NCI-H1092 treated with DMSO at 0.1 percent for 48 hours (cell line): ENCODE measurements around the gene PTPN21.

Experiments used
- DNase-seq: peaks from one replicate; lab custom pipeline; 2025; lab: John Stamatoyannopoulos, UW

Gene PTPN21

DNA sequence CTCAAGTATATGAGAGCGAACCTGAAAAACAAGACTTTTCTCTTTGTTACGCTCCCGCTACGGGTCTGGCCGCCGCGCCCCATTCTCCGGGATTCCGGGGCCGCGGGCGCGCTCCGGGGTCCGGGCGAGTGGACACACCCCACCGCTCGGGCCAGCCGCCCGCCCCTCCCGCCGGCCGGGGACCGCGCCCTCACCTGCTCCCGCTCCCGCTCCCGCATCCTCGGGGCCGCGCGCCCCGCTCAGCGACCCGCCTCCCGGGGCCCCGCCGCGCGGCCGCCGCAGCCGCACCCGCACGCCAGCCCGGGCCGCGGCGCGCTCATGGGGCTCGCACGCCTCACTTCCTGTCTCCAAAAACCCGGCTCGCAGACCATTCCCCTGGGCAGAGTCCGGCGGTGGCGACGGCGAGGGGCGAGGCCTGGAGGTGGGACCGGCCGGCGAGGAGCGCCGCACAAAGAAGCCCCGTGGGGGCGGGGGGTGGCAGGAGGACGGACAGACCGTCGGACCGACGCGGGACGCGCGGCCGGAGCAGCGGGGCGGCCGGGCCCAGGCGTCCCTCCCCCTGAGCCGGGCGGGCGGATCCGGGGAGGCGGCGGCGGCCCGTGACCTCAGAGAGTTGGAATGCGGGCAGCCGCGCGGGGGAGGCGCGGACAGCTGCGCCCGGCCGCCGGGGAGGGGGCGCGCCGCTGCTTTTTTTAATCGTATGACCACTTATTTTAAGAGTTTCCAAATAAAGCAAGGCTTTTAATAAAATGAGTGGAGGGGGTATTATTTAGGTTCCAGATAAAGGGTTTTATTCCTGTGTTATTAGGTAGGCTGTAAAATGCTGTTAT is at the start of gene PTPN21:
PTPN21 (minus strand) TSS at position 551 of the 830 bp plus-strand sequence. CDS start 4,590 bp downstream, outside the sequence.
- DNase-seq: no peak

DNA sequence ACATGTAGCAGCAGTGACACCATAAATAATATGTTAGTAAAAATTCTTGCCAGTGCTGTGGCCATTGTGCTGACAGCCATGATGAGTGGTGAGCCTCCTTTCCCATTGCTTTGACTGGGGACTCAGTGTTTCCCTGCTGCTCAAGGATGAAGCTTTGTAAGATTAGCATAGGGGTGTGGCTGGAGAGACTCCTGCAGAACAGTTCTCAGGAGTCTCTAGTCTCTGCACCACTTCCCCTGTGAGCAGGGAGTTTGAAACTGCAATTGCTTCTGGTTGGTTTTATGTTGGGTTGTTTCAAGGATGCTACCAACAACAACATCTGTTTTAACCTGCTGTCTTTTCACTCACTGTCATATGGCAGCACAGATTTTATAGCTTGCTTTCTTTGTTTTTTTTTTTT is 49.4 kb upstream of the PTPN21 start:
- no peak for DNase-seq

DNA sequence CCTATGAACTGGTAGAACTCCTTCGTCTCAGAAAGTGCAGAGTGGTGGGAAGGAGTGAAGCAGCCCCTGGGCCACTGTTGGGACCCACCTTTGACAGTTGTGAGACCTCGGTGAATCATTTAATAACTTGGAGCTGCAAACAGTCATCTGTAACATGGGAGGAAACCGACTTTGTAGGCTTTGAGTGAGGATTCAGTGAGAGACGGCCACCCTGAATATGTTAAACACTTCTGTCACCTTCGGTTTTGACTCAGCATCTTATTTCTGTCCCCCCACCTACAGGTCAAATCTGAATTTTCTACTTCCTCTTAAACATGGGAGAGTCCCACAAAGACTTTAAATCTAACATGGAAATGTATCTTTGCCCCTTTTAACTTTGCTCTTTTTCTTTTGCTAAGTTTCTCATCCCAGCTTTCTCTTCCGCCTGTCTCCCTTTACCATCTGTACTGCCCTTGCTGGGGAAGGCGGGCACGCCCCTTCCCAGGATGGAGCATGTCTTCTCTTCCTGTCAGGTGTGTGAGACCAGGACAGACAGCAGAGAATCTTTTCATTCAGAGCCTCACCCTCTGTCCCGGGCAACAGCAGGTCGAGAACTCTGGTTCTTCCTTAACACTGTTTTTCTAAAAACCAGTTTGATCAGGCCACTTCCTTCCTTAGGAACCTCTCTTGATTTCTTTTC is 45.1 kb upstream of the PTPN21 start:
- DNase-seq: no peak

DNA sequence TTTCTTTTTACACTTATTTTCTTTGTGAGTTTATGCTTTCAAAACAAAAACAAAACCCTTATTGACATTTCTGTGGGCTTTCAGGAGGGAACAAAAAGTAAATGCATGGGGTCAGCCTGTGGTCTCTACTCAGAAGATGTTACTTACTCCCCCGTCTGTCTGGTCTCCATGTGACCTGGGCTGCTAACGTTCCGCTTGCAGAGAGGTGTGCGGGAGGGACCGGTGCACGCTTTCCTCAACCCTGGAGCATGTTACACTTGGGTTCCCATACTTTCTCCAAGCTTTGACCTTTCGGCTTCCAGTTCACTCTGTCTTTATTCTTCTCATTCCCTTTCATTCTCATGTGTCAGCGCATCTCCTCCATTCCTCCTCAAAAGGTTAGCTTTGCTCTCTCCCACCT is 44.5 kb upstream of the PTPN21 start:
- no peak for DNase-seq

DNA sequence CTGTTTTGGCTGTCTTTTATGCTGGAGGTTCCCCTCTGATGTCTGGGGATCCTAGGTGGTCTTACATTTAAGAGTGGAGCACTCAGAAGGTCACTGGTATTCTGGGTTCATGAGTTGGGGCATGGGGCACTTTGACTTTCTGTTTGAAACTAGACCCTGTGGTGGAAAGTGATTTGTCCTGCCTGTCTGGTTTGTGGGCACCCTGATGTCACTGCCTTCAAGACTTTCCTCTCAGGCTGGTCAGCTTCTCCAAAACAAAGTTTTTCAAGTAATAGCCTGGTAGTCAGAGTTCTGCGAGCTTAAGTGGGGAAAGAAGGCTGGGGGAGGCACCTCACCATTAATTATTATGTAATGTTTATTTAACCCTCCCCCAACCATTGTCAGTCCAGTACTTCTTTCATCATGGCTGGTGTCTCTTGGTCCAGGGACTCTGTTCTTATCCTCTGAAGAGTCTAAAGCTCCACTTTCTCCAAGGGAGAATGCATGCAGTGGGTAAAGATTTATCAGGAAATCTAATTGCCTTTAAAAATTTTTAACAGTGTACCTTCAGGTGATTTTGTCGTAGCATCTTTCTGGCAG is 43.4 kb upstream of the PTPN21 start:
- DNase-seq: no peak

DNA sequence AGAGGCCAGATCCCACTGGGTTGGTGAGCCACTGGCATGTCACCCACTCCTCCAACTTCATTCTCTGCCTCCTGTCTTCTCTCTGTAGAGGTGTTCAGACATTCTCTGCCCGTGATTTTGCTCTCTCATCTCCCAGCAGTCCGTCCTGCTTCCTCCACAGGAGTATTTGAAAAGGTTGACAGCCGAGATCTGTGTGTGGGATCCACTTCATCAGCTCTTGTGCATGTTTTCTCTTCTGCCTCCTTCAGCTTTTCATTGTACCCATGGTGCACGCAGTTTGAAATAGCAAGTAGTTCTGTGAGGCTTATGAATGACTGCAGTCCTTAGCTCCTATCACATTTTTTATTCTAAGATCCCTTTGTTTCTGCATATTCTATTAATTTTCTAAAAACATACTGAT is 42.8 kb upstream of the PTPN21 start:
- DNase-seq: no peak

DNA sequence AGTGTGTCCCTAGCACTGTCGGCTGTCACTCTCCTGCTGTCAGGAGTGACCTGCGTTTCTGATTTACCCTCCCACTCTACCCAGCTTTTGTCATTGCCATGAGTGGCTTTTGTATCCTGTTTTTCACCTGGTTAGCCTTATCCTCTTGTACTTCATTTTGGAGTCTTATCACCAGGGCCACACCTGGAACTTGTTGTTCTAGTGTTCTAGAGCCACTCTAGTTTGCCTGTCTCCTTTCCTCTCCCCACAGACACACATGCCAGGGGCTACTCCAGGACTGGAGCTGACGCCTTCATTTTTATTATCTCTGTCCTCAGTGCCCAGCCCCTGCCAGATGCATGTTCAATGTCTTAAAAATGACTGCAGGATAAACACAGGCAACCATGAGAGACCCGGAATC is 42.2 kb upstream of the PTPN21 start:
- DNase-seq: no peak

DNA sequence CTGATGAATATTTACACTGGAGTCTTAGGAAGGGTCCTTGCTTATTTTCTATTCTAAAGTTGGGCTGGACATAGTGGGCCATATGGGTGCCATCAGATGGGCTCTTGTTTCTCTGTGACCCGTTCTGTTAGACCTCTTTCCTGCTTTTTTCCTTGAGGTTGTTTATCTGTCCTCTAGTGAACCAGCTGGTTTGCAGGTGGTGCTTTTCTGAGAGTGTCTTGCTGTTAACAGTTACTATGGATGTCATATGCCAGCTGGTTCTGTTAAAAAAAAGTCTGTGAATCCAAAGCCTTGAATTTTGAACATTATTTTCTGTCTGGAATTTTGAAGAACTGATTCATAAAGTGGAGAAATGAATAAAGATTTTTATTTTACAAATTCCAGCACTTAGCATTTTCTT is 37.2 kb upstream of the PTPN21 start:
- no peak for DNase-seq

DNA sequence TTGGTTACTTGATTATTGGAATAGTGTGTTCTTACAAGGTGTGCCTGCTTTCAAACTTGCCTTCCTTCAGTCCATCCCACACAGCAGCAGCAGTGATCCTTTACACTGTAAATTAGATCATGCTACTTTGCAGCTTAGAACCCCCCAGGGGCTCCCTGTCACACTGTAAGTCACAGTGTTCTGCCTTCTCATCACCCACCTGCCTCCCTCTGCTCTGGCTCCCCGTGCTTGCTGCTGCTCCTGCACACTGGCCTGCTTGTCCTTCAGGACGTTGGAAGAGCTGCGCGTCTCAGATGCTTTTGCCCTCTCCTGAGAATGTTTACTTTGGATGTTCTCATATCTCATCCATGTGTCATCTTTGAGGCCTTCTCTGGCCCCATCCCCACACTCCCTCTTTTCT is 35.4 kb upstream of the PTPN21 start:
- no peak for DNase-seq

DNA sequence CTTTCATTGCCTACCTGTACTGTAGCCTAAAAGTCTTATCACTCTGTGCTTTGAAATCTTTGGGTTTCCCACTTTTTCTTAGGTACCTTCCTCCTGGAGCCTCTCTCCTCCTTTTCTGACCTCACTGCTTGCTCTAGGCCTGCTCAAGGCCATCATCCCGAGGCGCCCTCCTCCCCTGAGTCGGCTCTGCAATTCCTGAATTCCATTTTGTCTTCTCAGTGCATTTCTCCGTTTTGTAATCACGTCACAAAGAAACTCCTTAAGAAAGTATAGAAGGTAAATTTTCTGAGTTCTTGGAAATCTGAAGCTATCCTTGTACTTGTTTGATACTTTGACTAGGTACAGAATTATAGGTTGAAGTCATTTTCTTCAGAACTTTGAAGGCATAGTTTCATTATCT is 33.3 kb upstream of the PTPN21 start:
- DNase-seq: no peak

DNA sequence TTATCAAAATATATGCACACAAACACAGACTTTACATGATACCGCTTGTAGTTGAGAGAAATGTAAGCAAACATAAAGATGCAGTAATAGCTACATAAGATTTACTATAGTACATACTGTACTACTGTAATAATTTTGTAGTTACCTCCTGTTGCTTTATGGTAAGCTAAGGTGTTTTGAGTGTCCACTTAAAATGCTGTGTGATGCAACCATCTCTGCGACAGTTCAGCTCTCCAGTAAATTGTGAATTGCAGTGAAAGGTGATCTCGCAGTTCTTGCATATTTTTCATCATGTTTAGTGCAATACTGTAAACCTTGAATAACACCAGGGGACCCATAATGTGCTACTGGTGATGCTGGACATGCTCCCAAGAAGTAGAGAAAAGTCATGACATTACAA is 29.6 kb upstream of the PTPN21 start:
- no peak for DNase-seq

DNA sequence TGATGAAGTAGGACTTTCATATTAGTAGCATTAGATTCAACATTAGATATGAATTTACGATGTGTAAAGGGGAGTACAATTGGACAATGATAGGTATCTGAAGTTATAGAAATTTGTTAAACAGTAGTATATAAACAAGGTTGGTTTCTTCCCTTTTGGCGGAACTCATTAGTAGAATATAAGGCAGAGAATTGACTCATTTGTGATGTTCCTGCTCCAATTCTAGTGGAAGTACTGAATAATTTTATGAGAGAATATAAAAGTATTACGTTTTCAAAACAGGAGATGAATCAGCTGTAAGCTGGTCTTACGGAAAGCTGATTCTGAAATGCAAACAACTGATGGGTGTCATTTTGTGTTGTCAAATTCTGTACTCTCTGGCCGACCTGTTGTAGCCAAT is 21.4 kb upstream of the PTPN21 start:
- no peak for DNase-seq

DNA sequence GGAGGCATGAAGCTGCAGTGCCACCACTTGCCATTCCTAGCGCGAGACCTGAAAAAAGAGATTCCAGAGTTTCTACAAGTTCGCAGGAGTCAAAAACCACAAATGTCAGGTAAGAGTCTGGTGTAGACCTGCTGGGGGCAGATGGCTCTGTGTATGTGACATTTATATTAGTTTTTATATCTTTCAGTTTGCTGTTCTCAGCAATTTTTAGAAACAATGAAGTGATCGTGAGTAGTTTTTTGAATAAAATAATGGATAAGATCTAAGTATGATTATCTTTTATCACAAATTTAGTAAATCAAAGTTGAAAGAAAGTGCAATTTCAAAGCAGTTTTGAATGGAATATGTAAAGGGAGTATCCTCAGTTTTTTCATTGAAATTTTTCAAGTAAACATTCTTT is 17.3 kb upstream of the PTPN21 start:
- no peak for DNase-seq

DNA sequence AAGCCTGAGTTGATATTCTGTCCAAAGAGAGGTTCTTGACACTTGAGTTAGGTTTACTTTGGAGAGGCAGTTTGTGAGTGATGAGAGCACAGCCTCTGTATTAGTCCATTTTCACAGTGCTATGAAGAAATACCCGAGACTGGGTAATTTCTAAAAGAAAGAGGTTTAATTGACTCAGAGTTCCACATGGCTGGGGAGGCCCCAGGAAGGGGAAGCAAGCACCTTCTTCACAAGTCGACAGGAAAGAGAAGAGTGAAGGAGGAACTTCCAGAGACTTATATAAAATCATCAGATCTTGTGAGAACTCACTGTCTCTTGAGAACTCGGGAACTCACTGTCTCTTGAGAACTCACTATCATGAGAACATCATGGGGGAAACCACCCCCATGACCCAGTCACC is 13.4 kb upstream of the PTPN21 start:
- no peak for DNase-seq

DNA sequence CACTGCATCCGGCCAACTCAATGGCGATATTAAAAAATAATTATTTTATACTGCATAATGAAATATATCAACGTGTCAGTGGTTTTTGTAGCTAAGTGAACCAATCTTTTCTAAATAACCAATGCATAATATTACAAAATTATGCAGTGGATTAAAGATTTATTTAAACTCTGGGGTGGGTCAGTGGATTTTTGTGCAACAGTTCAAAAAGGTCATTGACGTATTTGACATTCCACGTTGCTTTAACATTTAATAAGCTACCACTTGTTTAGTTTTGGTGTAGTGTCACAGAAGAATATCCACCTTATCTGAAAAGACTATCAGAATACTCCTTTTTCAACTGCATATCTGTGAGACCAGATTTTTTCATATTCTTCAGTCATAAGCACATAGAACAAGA is 10.6 kb upstream of the PTPN21 start:
- no peak for DNase-seq

DNA sequence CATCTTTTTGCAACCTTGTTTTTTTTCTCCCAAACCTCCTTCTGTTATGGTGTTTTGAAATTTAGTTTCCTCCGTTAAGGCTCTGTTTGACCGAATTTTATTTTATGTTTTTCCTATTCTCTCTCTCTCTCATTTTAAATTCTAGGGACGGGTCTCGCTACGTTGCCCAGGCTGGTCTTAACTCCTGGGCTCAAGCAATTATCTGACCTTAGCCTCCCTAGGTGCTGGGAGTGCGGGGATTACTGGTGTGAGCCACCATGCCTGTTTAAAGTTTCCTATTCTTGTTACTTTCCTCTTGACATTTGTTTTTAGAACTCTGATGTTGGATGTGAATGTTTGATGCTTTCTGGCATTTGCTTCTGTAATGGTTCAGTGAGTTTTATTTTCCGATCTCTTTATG is 9.0 kb upstream of the PTPN21 start:
- no peak for DNase-seq

DNA sequence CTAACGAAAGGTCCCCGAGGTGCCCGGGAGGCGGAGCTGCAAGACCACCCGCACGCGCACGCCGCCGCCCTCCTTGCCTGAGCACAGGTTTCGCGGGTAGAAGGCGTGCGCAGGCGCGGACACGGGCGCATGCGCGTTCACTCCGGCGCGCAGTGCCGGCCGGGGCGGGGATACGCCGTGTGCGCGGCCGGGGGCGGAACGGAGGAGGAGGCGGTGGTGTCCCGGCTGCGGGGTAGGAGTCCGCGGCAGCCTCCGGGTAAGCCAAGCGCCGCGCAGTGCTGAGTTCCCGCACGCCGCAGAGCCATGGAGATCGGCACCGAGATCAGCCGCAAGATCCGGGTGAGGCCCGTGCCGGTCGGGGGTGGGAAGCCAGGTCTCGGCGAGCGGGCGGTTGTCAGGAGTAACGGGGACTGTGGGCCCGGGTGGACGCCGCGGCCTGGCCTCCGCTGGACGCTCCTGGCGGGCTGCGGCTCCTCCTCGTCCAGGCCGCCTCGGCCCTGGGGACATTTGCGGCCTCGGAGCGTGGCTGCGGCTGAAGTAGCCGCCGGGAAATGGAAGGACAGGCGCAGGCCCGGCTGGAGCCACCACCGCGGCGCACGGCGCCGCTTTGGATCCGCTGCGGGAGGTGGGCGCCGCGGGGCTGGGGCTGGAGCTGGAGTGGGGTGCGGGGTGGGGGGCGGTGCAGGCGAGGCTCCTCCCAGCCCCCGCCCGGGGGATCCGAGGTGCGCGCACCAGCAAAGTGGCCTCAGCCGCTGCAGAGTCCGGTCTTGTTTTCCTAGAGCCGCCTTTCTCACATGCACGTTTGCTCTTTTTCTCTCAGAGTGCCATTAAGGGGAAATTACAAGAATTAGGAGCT is 8.3 kb upstream of the PTPN21 start, which contains the start of gene ZC3H14:
ZC3H14 (plus strand) TSS at position 207 of the 856 bp plus-strand sequence; CDS start at position 304, 97 bp downstream.
- peak; percentile 89 for DNase-seq

DNA sequence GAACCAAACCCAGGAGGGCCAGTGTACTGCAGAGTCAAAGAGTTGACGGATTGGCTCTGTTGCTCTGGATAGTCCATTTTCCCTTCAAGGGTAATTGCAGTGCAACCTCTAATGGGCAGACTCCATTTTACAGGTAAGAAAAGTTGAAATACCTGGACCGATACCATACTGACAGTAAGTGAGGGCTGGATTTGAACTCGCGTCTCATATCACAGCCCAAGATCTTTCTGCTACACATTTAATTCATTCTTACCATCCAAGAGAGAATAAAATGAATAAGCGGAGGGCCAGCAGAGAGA is 7.7 kb upstream of the PTPN21 start:
- no peak for DNase-seq

DNA sequence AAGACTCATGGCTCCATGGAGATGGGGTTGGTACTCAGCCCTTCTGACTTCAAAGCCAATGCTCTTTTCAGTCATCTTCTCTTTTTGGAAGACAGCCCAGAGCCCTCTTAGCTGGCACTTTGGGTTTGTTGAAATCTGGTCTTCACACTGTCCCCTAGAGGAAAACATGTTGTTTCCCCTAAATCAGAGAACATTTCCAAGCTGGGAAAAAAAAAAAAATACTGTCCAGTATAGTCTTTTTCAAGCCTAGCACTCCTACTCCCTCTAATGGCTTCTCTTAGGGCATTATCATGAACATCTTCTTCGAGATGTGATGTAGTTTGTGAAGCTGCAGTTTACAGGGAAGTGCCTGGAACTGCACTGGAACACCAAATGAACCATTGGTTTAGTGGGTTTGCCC is 5.0 kb upstream of the PTPN21 start:
- peak; percentile 12 for DNase-seq

DNA sequence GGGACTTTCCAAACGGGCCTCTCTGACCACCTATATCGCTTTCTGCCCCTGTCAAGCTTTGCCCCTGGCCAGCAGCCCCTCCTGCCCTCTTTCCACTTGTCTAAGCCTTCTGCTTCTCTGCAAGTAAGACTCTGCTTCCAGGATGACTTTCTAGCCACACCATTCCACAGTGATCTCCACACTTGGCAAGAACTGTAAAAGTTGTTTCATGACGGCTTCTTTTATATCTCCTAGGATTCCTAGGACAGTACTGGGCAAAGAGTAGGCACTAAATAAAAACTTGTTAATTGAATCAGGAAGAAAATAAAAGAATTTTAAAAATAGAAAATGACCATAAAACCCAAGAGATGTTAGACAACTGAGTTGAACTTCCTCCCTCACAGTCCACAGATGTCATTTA is 1.8 kb upstream of the PTPN21 start:
- DNase-seq: no peak

DNA sequence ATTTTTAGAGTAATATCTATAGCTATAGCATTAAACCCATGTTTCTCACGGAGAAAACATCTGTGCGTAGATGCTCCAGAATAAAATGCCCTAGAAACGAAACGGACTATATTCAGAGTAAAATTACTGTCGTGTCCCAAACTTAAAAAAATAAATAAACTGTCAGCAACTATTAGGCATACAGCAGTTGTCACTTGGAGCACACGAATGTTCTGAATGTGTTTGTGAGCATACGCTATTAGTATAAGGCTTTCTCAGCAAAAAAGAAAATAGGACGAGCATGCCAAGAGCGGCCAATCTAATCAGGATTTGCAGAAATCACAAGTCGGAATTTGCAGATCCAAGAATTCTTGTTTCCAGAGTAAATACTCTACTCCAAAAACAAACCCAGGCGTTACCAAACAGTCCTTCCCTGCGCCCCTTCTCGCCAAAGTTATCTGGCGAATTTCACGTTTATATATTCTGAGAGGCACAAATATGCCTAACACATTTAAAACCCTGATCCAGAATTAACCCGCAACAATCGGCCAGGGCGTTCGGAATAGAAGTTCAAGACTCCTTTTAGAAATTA is 836 bp downstream of the PTPN21 start:
- no peak for DNase-seq

DNA sequence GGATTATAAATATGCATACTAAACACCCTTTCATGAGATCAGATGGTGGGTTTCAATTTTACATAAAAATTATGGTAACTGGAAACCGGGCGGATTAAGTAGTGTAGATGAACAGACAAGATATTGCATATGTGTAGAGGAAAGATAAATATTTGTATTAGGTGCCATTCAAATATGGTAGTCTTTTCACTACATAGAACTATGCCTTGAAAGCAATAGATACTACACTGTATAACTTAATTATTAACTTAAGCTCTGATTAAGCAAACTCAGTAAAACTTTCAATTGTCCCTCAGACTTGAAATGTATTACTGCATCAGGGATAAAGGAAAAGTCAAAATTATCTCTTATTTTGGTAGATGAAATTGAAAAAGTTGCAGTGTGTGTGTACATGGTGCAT is 1.9 kb downstream of the PTPN21 start:
- peak; percentile 5 for DNase-seq
